KOPT-K1 (cell line): ENCODE results near the gene PLA2G5.

Experiments
- H3K27ac ChIP-seq: fragments of 200-600 bp; sonication (generic); 2 replicates; pipeline ENCODE4 v1.5.1; 2016; ENCODE audit warnings: antibody characterized with exemption, mild to moderate bottlenecking, low read depth, low read length; ENCODE audit not compliant: poor library complexity, severe bottlenecking
- H3K36me3 ChIP-seq: fragments of 200-600 bp; sonication (generic); 2 replicates; pipeline ENCODE4 v1.5.1; 2017; ENCODE audit warnings: antibody characterized with exemption, mild to moderate bottlenecking, low read length, moderate library complexity; ENCODE audit not compliant: insufficient read depth
- H3K9me3 ChIP-seq: fragments of 200-600 bp; sonication (generic); 2 replicates; pipeline ENCODE4 v1.5.1; 2017; ENCODE audit warnings: antibody characterized with exemption, low read length, mild to moderate bottlenecking; ENCODE audit not compliant: insufficient read depth, poor library complexity, severe bottlenecking

The PLA2G5 gene

DNA sequence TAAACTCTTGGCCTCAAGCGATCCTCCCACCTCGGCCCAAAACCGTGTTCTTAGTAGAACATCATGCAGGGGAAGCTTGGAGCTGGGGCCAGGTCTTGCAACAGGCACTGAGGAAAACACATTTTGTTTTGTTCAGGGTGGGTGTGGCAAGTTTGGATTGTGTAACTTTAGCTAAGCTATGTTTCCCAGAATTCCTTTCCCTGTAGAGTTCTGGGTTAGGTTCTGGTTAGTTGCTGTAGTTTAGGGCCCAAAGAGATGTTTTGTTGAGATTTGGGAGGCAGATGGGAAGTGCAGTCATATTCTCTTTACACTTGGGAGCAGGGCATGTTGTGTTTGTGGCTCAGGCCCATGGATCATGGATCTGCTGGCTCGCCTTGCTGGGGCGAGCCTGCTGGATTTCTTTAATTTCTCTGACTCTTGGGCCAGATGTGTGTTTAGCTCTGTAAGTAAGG is 24.0 kb downstream of the PLA2G5 start:
- no peaks in the 10 kb centered on the region for H3K36me3 ChIP-seq
- no peaks in the 10 kb centered on the region for H3K9me3 ChIP-seq
- no peak overlapping the region for H3K27ac ChIP-seq

DNA sequence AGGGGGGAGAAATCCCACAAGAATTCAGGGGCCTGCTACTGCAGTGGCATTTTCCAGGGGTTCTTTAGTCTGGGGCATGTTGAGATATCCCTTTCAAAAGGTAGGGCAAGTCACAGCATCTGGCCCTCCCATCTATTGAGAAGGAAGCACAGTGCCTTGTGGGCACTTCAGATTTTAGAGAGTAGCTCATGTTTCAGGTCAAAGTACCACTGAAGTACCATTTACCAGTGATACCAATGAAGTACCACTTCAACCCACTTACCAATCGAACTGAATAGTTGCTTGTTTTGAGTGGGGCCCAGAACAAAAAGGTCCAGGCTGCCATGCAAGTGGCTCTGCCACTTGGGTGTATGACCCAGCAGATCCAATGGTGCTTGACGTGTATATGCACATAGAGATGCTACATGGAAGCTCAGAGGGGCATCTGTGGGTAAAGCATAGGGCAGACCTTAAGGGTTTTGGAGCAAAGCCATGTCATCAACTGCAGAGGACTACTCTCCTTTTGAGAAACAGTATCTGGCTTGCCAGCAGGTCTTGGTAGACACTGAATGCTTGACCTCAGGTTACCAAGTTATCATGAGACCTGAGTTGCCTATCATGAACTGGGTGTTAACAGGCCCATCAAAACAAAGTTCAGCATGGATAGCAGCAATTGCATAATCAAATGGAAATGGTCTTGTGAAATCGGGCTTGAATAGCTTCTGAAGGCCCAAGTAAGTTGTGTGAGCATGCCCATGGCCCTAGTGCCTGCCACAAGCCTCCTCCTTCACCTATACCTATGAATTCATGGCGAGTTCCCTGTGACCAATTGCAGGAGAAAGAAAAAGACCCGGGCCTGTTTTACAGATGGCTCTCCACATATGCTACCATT is 25.8 kb downstream of the PLA2G5 start:
- Histone ChIP-seq H3K36me3 (no peaks in the 10 kb centered on the region), H3K27ac (no peak overlapping the region), H3K9me3 (no peaks in the 10 kb centered on the region)

DNA sequence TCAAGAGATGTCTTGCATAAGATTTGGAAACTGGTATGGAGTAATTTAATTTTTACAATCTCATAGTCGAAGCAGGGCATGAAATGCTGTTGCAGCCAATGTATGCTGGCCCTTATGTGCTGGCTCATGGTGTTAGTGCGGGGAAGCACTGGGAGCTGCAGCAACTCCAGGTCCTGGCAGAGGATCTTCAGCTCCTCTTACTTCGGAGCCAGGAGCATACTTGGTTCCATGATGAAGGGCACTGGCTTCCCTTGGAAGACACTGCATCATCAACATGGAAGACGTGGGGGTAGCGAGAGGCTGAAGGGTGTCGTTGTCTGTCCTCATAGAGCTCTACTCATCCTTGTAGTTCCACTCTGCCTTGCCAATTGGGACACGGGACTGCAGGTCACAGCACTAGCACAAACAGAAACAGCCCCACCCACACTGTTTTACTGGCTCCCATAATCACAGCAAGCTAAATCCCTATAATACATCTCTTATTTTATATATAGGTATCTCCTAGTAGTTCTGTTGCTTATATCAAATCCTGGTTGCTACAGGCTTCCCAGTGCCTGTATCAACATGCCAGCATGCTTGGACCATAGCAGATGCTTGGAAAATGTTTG is 26.9 kb downstream of the PLA2G5 start:
- H3K9me3 ChIP-seq: no peaks in the 10 kb centered on the region
- H3K36me3 ChIP-seq: no peaks in the 10 kb centered on the region
- no peak overlapping the region for H3K27ac ChIP-seq

DNA sequence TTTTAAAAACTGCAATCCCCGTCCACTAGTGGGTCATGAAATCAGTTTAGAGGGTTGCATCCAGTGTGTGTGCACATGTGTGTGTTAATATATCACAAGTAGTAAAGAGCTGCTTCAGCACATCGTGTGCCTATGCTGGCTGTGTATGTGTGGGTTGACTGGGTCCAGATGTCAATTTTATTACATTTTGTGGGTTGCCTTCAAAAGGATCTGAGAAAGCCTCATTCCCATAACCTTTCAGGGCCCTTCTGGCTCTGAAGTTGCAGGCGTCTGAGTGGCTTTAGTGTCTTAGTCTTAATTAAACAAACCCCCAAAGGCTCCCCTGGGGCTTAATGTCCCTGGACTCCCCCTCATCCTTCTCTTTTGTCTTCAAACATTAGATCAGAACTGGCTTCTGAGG is 29.5 kb downstream of the PLA2G5 start:
- Histone ChIP-seq H3K9me3 (no peaks in the 10 kb centered on the region), H3K27ac (no peak overlapping the region), H3K36me3 (no peaks in the 10 kb centered on the region)

- Histone ChIP-seq H3K27ac (no peak overlapping the region), H3K36me3 (no peaks in the 10 kb centered on the region), H3K9me3 (no peaks in the 10 kb centered on the region)
Observed at GRCh38 chr1:20100632-20101355, 30.8 kb downstream of the PLA2G5 start.

DNA sequence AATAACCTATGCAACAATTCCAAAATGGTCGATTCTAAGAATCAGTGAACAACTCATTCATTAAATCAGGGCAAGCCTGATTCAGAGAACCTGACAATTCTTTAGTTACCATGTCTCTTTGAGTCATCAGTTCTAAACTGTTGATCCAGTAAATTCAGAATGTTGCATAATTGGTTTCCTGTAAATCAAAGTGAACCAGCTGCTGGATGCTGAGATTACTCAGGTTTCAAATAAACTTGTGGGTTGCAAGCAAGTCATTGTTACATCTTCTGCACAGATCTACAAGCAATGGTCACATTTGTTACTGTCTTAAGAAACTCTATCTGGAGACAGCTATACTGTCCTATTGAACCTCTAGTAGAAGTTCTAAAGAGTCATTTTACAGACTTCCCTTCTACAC is 32.9 kb downstream of the PLA2G5 start:
- Histone ChIP-seq H3K27ac (no peak overlapping the region), H3K9me3 (no peaks in the 10 kb centered on the region), H3K36me3 (no peaks in the 10 kb centered on the region)

GRCh38 chr1:20105856-20106255 is 35.9 kb downstream of the PLA2G5 start:
- H3K36me3 ChIP-seq: no peaks in the 10 kb centered on the region
- H3K27ac ChIP-seq: no peak overlapping the region
- no peaks in the 10 kb centered on the region for H3K9me3 ChIP-seq

GRCh38 chr1:20107351-20107750 is 37.4 kb downstream of the PLA2G5 start:
- H3K36me3 ChIP-seq: no peaks in the 10 kb centered on the region
- H3K27ac ChIP-seq: no peak overlapping the region
- no peaks in the 10 kb centered on the region for H3K9me3 ChIP-seq

DNA sequence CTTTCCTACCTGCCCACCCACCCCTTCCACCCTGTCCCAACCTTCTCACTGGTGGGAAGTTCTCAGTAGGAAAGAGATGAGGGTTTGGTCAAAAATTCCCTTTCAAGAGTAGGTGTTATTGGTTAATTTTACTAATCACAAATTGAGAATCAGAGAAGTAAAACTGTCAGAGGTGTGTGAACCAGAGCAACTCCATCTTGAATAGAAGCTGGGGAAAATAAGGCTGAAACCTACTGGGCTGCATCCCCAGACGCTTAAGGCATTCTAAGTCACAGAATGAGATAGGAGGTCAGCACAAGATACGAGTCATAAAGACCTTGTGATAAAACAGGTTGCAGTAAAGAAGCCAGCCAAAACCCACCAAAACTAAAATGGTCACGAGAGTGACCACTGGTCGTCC is 37.8 kb downstream of the PLA2G5 start:
- Histone ChIP-seq H3K36me3 (no peaks in the 10 kb centered on the region), H3K27ac (no peak overlapping the region), H3K9me3 (no peaks in the 10 kb centered on the region)

GRCh38 chr1:20108366-20109123 is 38.6 kb downstream of the PLA2G5 start:
- Histone ChIP-seq H3K27ac (no peak overlapping the region), H3K36me3 (no peaks in the 10 kb centered on the region), H3K9me3 (no peaks in the 10 kb centered on the region)

- Histone ChIP-seq H3K9me3 (no peaks in the 10 kb centered on the region), H3K36me3 (no peaks in the 10 kb centered on the region), H3K27ac (no peak overlapping the region)
Observed at GRCh38 chr1:20109223-20109856, 39.3 kb downstream of the PLA2G5 start.

DNA sequence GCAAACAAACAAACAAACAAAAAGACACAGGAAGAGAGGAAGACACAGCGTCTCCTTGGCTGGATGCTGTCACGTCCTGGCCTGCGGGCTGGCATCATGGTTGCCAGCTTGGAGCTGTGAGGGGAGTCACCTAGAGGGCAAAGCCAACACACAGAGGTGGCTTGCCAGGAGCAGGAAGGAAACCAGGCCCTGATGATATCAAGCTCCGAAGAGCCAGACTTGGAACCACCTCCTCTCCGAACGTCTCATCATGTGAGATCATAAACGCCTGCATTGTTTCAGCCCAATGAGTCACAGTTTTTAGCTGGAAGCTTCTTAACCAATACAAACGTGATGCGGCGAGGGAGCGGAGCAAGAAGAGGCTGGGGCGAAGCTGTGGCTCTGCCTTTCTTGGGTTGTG is 40.7 kb downstream of the PLA2G5 start:
- Histone ChIP-seq H3K36me3 (no peaks in the 10 kb centered on the region), H3K9me3 (no peaks in the 10 kb centered on the region), H3K27ac (no peak overlapping the region)

GRCh38 chr1:20111452-20111851 is 41.5 kb downstream of the PLA2G5 start:
- H3K27ac ChIP-seq: no peak overlapping the region
- H3K36me3 ChIP-seq: no peaks in the 10 kb centered on the region
- H3K9me3 ChIP-seq: no peaks in the 10 kb centered on the region

DNA sequence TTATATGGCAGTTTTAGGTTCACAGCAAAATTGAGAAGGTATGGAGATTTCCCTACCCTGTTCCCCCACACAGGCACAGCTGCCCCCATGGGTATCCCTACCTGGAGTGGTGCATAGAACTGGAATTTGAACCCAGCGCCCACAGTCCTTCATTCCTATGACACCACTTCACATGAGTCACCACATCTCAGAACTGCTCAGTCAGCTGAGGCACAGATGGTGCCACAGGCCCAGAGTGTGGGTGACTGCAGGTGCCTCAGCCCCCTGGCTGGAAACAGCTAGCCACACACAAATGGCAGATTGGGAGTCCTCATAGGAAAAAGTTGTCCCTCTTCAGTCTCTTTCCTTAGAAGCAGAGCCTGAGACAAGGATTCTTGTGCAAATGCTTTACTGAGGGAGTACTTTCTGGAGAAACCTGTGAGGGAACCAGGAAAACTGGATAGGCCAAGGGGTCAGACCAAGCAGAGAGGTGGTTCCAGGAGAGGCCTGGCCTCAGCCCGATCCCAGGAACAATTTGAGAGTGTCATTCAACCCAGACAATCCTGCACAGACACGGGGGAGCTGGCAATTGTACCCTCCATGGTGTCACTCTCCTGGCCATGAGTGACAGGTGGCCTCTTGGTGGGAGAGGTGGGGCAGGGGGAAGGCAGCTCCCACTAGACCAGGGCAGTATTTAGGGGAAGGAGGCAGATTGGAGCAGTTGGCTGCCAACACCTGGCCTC is 42.4 kb downstream of the PLA2G5 start:
- H3K36me3 ChIP-seq: no peaks in the 10 kb centered on the region
- H3K27ac ChIP-seq: no peak overlapping the region
- H3K9me3 ChIP-seq: no peaks in the 10 kb centered on the region
